GM12892 (cell line): ENCODE measurements around the gene BMPR1A.

Source experiments
- DNase-seq: peaks from one replicate; pipeline ENCODE4 v3.0.0; 2011; ENCODE audit not compliant: insufficient read length
- FAIRE-seq: peaks from 2 replicates; lab custom pipeline; 2011; peaks lifted over from hg19 to GRCh38; lab: Jason Lieb, UNC
- POLR2A ChIP-seq: IDR thresholded peaks from 2 replicates; pipeline ENCODE4 v1.6.1; 2011; ENCODE audit warnings: low read depth, low read length, control low read depth
- POLR2AphosphoS5 ChIP-seq: IDR thresholded peaks from 2 replicates; pipeline ENCODE4 v1.6.1; 2011; ENCODE audit warnings: low read depth, low read length, control low read depth
- TAF1 ChIP-seq: IDR thresholded peaks from 2 replicates; pipeline ENCODE4 v1.6.1; 2011; ENCODE audit warnings: low read depth, mild to moderate bottlenecking, control low read depth, low read length, borderline replicate concordance

BMPR1A gene

GRCh38 chr10:86981716-86982115 lies 225.3 kb downstream of the BMPR1A start:
- TF ChIP-seq TAF1 (no peak), POLR2A (no peak), POLR2AphosphoS5 (no peak)
- DNase-seq (no peak), FAIRE-seq (no peak)
